Fibroblast of lung (primary cell): Measurements from ENCODE around the gene CAPN3. TPM values are rescaled to one million over a fixed set of nuclear protein-coding genes. Genes with fewer than 3 reads are reported as not detected.

Source experiments
- DNase-seq, 2 donors: peaks; one replicate each; pipeline versions ENCODE4 v3.0.0 to v3.0.0-alpha.2; 2010; ENCODE audit warnings: low read depth in 2 of 2
- H2AFZ ChIP-seq: 2 replicates; pipeline ENCODE4 v1.5.1; 2012; ENCODE audit warnings: low read length, control low read depth, inconsistent platforms
- H3K27ac ChIP-seq: 2 replicates; pipeline ENCODE4 v1.5.1; 2011; ENCODE audit warnings: low read length, control low read depth; ENCODE audit not compliant: insufficient read depth
- H3K27me3 ChIP-seq: 2 replicates; pipeline ENCODE4 v1.5.1; 2011; ENCODE audit warnings: mild to moderate bottlenecking, low read length; ENCODE audit not compliant: control insufficient read depth, insufficient read depth
- H3K36me3 ChIP-seq: 2 replicates; pipeline ENCODE4 v1.5.1; 2011; ENCODE audit warnings: low read length; ENCODE audit not compliant: control insufficient read depth, insufficient read depth
- H3K4me1 ChIP-seq: 2 replicates; pipeline ENCODE4 v1.5.1; 2011; ENCODE audit warnings: low read length; ENCODE audit not compliant: control insufficient read depth, insufficient read depth; ENCODE audit errors: extremely low read depth
- H3K4me2 ChIP-seq: 2 replicates; pipeline ENCODE4 v1.5.1; 2011; ENCODE audit warnings: low read length, control low read depth; ENCODE audit not compliant: insufficient read depth; ENCODE audit errors: extremely low read depth
- H3K4me3 ChIP-seq, 4 experiments: fragments of 200-600 bp in 1 of 4; sonication (generic) in 1 of 4; replicated peaks in 1 of 4; 2 replicates each; pipeline ENCODE4 v1.5.1; 2011 to 2016; ENCODE audit warnings: low read length in 4 of 4, low read depth in 3 of 4, mild to moderate bottlenecking in 3 of 4, control low read depth in 2 of 4, inconsistent platforms in 1 of 4, mixed read lengths in 1 of 4; ENCODE audit not compliant: insufficient read depth in 1 of 4; ENCODE audit errors: control extremely low read depth in 1 of 4
- H3K79me2 ChIP-seq: 2 replicates; pipeline ENCODE4 v1.5.1; 2012; ENCODE audit warnings: mild to moderate bottlenecking, low read length, inconsistent platforms; ENCODE audit not compliant: control insufficient read depth, insufficient read depth
- H3K9ac ChIP-seq: 2 replicates; pipeline ENCODE4 v1.5.1; 2011; ENCODE audit warnings: mild to moderate bottlenecking, low read length, control low read depth; ENCODE audit not compliant: insufficient read depth
- H3K9me3 ChIP-seq: 2 replicates; pipeline ENCODE4 v1.5.1; 2012; ENCODE audit warnings: low read depth, low read length; ENCODE audit not compliant: control insufficient read depth, insufficient read depth
- H4K20me1 ChIP-seq: 2 replicates; pipeline ENCODE4 v1.5.1; 2011; ENCODE audit warnings: low read length; ENCODE audit not compliant: control insufficient read depth, insufficient read depth; ENCODE audit errors: extremely low read depth
- CTCF ChIP-seq, 2 donors: IDR thresholded peaks in 1 of 2; conservative IDR thresholded peaks in 1 of 2; 1 replicate in 1 of 2; 2 replicates in 1 of 2; pipeline ENCODE4 v1.5.1; 2011 to 2012; ENCODE audit warnings: low read length in 2 of 2, control low read depth in 1 of 2, inconsistent platforms in 1 of 2, low read depth in 1 of 2, mild to moderate bottlenecking in 1 of 2
- EZH2 ChIP-seq: IDR thresholded peaks from 2 replicates; pipeline ENCODE4 v1.5.1; 2012; ENCODE audit warnings: low read length, control low read depth, mild to moderate bottlenecking; ENCODE audit errors: missing control alignments
- polyA plus RNA-seq, 2 donors: library from polyadenylated mRNA; depleted of rRNA in 1 of 2; stranded (reverse) in 1 of 2; unstranded in 1 of 2; fragments of >200 nt; gene quantifications; 2 replicates each; pipeline ENCODE4 v1.2.1, GENCODE V29; 2011 to 2012; ENCODE audit warnings: missing spikeins in 1 of 2
- total RNA-seq: library from RNA; depleted of rRNA; stranded (reverse); fragments of >200 nt; gene quantifications from 2 replicates; pipeline ENCODE4 v1.2.1, GENCODE V29; 2014

CAPN3 gene
- total and polyA plus RNA-seq, 2 donors (not counting 1 experiment from before 2014, with no cell fraction given), result 1.3 to 3.6 TPM

DNA sequence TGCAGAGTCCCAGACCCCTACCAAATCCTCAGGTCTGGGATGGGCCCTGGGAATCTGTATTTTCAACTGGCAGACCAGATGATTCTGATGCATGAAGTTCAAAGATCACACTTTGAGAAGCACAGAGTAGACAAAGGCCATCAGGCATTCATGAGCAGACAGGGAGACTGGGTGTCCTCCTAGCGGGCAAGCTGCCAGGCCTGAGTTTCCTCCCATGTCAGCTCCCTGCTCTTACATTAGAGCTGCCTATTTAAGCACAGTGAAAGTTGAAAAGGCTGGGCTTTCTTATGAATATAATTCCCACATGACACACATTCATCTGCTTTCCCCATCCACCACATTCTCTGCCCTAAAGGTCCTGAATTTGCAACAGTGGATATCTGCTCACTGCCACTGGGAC lies 14.0 kb downstream of the CAPN3 start:
- Histone ChIP-seq H3K79me2 (no peaks in the 10 kb centered on the region), H3K4me1 (no peaks in the 10 kb centered on the region), H4K20me1 (no peaks in the 10 kb centered on the region), H3K4me2 (no peak overlapping the region), H3K9me3 (no peaks in the 10 kb centered on the region), H3K36me3 (no peaks in the 10 kb centered on the region), H3K4me3 (no peak overlapping the region), H3K27me3 (no peaks in the 10 kb centered on the region), H3K27ac (no peak overlapping the region), H2AFZ (no peak overlapping the region), H3K9ac (no peak overlapping the region)
- TF ChIP-seq CTCF (conservative IDR thresholded peaks at IDR 0.05 in 1 of 2, IDR thresholded peaks at IDR 0.05 in 1 of 2; ENCODE audit: low read depth in 1 of 2, low read length in 2 of 2) (no peak), EZH2 (no peak)
- DNase-seq, result no peak

DNA sequence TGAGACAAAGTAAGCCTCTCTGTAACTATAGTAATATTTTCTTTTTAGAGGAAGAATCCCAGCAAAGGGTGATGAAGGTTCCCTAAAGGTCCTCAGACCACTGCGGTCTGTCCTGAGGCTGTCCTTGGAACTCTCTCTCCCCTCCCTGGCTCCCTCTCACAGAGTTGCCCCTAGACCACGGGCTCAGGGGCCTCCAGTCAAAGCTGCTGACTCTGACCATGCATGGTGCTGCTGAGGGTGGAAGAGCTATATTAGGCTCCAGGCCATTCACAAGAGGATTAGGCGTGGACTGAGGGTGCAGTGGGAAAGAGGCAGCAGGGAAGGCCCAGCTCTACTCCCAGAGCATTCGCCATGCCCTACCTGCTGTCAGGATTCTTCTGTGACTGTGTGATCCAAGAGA lies 14.6 kb downstream of the CAPN3 start:
- no peak overlapping the region for H3K4me3 ChIP-seq
- H4K20me1 ChIP-seq, result no peaks in the 10 kb centered on the region
- H3K27me3 ChIP-seq, result no peaks in the 10 kb centered on the region
- H3K36me3 ChIP-seq, result no peaks in the 10 kb centered on the region
- H3K9ac ChIP-seq, result no peak overlapping the region
- H3K4me1 ChIP-seq, result no peaks in the 10 kb centered on the region
- no peak for DNase-seq
- H2AFZ ChIP-seq, result no peak overlapping the region
- no peak overlapping the region for H3K27ac ChIP-seq
- H3K4me2 ChIP-seq, result no peak overlapping the region
- no peak for TF ChIP-seq CTCF (conservative IDR thresholded peaks at IDR 0.05 in 1 of 2, IDR thresholded peaks at IDR 0.05 in 1 of 2; ENCODE audit: low read depth in 1 of 2, low read length in 2 of 2)
- no peak for TF ChIP-seq EZH2
- no peaks in the 10 kb centered on the region for H3K79me2 ChIP-seq
- no peaks in the 10 kb centered on the region for H3K9me3 ChIP-seq

- Histone ChIP-seq H3K4me3 (no peak overlapping the region), H3K9me3 (no peaks in the 10 kb centered on the region), H3K27me3 (no peaks in the 10 kb centered on the region), H3K79me2 (no peaks in the 10 kb centered on the region), H2AFZ (no peak overlapping the region), H3K27ac (no peak overlapping the region), H3K4me2 (no peak overlapping the region), H3K9ac (no peak overlapping the region), H3K36me3 (no peaks in the 10 kb centered on the region), H4K20me1 (no peaks in the 10 kb centered on the region), H3K4me1 (no peaks in the 10 kb centered on the region)
- TF ChIP-seq EZH2 (no peak), CTCF (conservative IDR thresholded peaks at IDR 0.05 in 1 of 2, IDR thresholded peaks at IDR 0.05 in 1 of 2; ENCODE audit: low read depth in 1 of 2, low read length in 2 of 2) (no peak)
- DNase-seq, result no peak
Measured at GRCh38 chr15:42374810-42375209, 15.5 kb downstream of the CAPN3 start.
